Neural cell (in vitro differentiated cells): ENCODE data around the gene ANKS1A. TPM values are rescaled to one million over a fixed set of nuclear protein-coding genes. Genes with fewer than 3 reads are reported as not detected.

ENCODE experiments used
- H2AFZ ChIP-seq: fragments of 200-600, 300-800 bp; sonication (generic), shearing (Covaris generic); 2 replicates; pipeline ENCODE4 v1.6.0; 2014; ENCODE audit warnings: low read depth, mild to moderate bottlenecking, antibody characterized with exemption, low read length, moderate library complexity
- H3F3A ChIP-seq: fragments of 200-600 bp; shearing (Covaris generic); 2 replicates; pipeline ENCODE4 v1.6.1; 2016; ENCODE audit warnings: mild to moderate bottlenecking, moderate library complexity, mixed read lengths, antibody characterized with exemption, low read length; ENCODE audit not compliant: insufficient read depth, poor library complexity, severe bottlenecking
- H3K27ac ChIP-seq: fragments of 200-600, 300-800 bp; sonication (generic), shearing (Covaris generic); 2 replicates; pipeline ENCODE4 v1.5.1; 2014; ENCODE audit warnings: mild to moderate bottlenecking, low read length, moderate library complexity
- H3K27me3 ChIP-seq: fragments of 300-800, 200-600 bp; sonication (generic), shearing (Covaris generic); 2 replicates; pipeline ENCODE4 v1.6.0; 2014; ENCODE audit warnings: mild to moderate bottlenecking, low read depth, low read length, moderate library complexity; ENCODE audit not compliant: insufficient read depth
- H3K36me3 ChIP-seq: fragments of 300-800, 200-600 bp; sonication (generic), shearing (Covaris generic); 2 replicates; pipeline ENCODE4 v1.5.1; 2014; ENCODE audit warnings: mild to moderate bottlenecking, antibody characterized with exemption, low read length, moderate library complexity; ENCODE audit not compliant: insufficient read depth
- H3K4me2 ChIP-seq: fragments of 300-800, 200-600 bp; sonication (generic), shearing (Covaris generic); 2 replicates; pipeline ENCODE4 v1.6.0; 2014; ENCODE audit warnings: mild to moderate bottlenecking, low read length
- H3K4me3 ChIP-seq: fragments of 300-800, 200-600 bp; sonication (generic), shearing (Covaris generic); 2 replicates; pipeline ENCODE4 v1.5.1; 2014; ENCODE audit warnings: mild to moderate bottlenecking, low read length, moderate library complexity
- H3K79me2 ChIP-seq: fragments of 200-600 bp; shearing (Covaris generic); replicated peaks from 2 replicates; pipeline ENCODE4 v1.6.0; 2014; ENCODE audit warnings: mild to moderate bottlenecking, low read length, moderate library complexity; ENCODE audit not compliant: insufficient read depth
- H3K9ac ChIP-seq: fragments of 300-800, 200-600 bp; sonication (generic), shearing (Covaris generic); 2 replicates; pipeline ENCODE4 v1.6.1; 2016; ENCODE audit warnings: mild to moderate bottlenecking, low read length, mixed read lengths
- H3K9me2 ChIP-seq: fragments of 200-600 bp; shearing (Covaris generic); 2 replicates; pipeline ENCODE4 v1.6.1; 2016; ENCODE audit warnings: mild to moderate bottlenecking, low read length, mixed read lengths; ENCODE audit not compliant: insufficient read depth
- H3K9me3 ChIP-seq: fragments of 200-600, 300-800 bp; sonication (generic), shearing (Covaris generic); 2 replicates; pipeline ENCODE4 v1.6.1; 2016; ENCODE audit warnings: mild to moderate bottlenecking, mixed run types, low read length, moderate library complexity, mixed read lengths
- H4K20me1 ChIP-seq: fragments of 200-600 bp; shearing (Covaris generic); 2 replicates; pipeline ENCODE4 v1.6.1; 2016; ENCODE audit warnings: mild to moderate bottlenecking, mixed run types; ENCODE audit not compliant: insufficient read depth
- EP300 ChIP-seq: fragments of 450-650 bp; conservative IDR thresholded peaks from 2 replicates; pipeline ENCODE4 v1.6.1; 2014; ENCODE audit warnings: antibody characterized with exemption, mild to moderate bottlenecking, moderate library complexity; ENCODE audit not compliant: poor library complexity, severe bottlenecking
- EZH2 ChIP-seq: fragments of 200-600, 300-800 bp; shearing (Covaris generic), sonication (generic); IDR thresholded peaks from 2 replicates; pipeline ENCODE4 v1.6.1; 2014; ENCODE audit warnings: antibody characterized with exemption, low read length, borderline replicate concordance, mild to moderate bottlenecking; ENCODE audit not compliant: insufficient read depth, poor library complexity, severe bottlenecking
- MXI1 ChIP-seq: fragments of 450-650 bp; conservative IDR thresholded peaks from 2 replicates; pipeline ENCODE4 v1.6.1; 2014; ENCODE audit warnings: antibody characterized with exemption, mild to moderate bottlenecking; ENCODE audit not compliant: poor library complexity, severe bottlenecking
- POLR2AphosphoS5 ChIP-seq: IDR thresholded peaks from 2 replicates; pipeline ENCODE4 v1.6.1; 2012
- SMC3 ChIP-seq: fragments of 450-650 bp; conservative IDR thresholded peaks from 2 replicates; pipeline ENCODE4 v1.6.1; 2014; ENCODE audit warnings: antibody characterized with exemption, mild to moderate bottlenecking, moderate library complexity; ENCODE audit not compliant: poor library complexity
- TAF1 ChIP-seq: IDR thresholded peaks from 2 replicates; pipeline ENCODE4 v1.6.1; 2012; ENCODE audit warnings: low read depth
- polyA plus RNA-seq: library from polyadenylated mRNA; depleted of rRNA; stranded (reverse); fragments of >200 nt; gene quantifications from 2 replicates; pipeline ENCODE4 v1.2.3, GENCODE V29; 2014
- TF ChIP-seq, protein P1 (sequence below): fragments of 450-650 bp; IDR thresholded peaks from 2 replicates; pipeline ENCODE4 v1.5.1; 2014; ENCODE audit warnings: antibody characterized with exemption, mild to moderate bottlenecking, moderate library complexity; ENCODE audit not compliant: poor library complexity, severe bottlenecking
- TF ChIP-seq, protein P2 (sequence below): IDR thresholded peaks from 2 replicates; pipeline ENCODE4 v1.6.1; 2012; ENCODE audit warnings: borderline replicate concordance

Gene ANKS1A
- polyA plus RNA-seq, 1 donor from 2014 or later: 22.6 TPM

DNA sequence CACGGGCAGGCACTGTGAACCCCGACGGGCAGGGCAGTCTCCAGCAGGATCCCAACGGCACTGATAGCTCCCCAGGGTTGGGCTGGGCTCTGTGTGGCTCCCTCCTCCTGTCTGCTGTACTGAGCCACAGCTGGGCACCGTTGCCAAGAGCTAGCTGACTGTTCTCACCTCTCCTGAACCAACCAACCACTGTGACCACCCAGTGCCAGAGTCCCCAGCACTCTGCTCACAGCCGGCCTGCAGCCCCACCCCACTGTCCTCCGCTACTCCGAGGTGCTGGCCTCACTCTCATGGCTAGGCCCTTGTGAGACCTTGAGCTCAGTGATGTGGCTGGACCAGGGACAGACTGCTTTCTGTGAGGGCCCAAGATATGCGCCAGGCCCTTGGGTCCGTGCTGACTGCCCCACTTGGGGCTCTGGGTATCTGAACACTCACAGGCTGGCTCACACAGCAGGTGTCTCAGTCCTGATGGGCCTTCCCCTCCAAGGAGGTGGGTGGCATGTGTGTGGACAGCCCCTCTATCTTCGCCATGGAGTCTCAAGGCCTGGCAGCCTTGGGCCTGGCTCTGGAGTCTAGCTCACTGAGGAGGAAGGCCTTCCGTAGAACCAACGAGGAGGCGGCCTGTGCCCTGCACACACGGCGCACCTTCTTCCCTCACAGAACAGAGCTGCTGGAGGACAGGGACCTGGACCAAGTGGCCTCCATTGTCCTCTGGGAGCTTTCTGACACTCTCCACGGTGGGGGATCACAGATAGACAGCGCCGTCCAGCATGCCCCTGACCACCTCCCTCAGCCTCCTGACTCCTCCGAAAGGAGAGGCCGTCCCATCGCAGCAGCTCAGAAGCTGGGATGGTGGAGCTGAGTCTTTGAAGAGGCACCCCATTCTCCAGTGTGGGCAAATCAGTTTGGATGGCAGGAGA, 198.6 kb downstream of the ANKS1A start:
- Histone ChIP-seq H3K27ac (no peak overlapping the region), H3K9me3 (no peaks in the 10 kb centered on the region), H3K4me3 (no peak overlapping the region), H3K36me3 (no peaks in the 10 kb centered on the region), H2AFZ (no peak overlapping the region), H3K9me2 (no peaks in the 10 kb centered on the region), H3K4me2 (no peak overlapping the region), H3K27me3 (no peaks in the 10 kb centered on the region), H3K79me2 (no peaks in the 10 kb centered on the region), H3K9ac (no peak overlapping the region), H4K20me1 (no peaks in the 10 kb centered on the region), H3F3A (no peaks in the 10 kb centered on the region)
- TF ChIP-seq, protein P1, sequence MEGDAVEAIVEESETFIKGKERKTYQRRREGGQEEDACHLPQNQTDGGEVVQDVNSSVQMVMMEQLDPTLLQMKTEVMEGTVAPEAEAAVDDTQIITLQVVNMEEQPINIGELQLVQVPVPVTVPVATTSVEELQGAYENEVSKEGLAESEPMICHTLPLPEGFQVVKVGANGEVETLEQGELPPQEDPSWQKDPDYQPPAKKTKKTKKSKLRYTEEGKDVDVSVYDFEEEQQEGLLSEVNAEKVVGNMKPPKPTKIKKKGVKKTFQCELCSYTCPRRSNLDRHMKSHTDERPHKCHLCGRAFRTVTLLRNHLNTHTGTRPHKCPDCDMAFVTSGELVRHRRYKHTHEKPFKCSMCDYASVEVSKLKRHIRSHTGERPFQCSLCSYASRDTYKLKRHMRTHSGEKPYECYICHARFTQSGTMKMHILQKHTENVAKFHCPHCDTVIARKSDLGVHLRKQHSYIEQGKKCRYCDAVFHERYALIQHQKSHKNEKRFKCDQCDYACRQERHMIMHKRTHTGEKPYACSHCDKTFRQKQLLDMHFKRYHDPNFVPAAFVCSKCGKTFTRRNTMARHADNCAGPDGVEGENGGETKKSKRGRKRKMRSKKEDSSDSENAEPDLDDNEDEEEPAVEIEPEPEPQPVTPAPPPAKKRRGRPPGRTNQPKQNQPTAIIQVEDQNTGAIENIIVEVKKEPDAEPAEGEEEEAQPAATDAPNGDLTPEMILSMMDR: no peak
- TF ChIP-seq EZH2: no peak
- TF ChIP-seq, protein P2, sequence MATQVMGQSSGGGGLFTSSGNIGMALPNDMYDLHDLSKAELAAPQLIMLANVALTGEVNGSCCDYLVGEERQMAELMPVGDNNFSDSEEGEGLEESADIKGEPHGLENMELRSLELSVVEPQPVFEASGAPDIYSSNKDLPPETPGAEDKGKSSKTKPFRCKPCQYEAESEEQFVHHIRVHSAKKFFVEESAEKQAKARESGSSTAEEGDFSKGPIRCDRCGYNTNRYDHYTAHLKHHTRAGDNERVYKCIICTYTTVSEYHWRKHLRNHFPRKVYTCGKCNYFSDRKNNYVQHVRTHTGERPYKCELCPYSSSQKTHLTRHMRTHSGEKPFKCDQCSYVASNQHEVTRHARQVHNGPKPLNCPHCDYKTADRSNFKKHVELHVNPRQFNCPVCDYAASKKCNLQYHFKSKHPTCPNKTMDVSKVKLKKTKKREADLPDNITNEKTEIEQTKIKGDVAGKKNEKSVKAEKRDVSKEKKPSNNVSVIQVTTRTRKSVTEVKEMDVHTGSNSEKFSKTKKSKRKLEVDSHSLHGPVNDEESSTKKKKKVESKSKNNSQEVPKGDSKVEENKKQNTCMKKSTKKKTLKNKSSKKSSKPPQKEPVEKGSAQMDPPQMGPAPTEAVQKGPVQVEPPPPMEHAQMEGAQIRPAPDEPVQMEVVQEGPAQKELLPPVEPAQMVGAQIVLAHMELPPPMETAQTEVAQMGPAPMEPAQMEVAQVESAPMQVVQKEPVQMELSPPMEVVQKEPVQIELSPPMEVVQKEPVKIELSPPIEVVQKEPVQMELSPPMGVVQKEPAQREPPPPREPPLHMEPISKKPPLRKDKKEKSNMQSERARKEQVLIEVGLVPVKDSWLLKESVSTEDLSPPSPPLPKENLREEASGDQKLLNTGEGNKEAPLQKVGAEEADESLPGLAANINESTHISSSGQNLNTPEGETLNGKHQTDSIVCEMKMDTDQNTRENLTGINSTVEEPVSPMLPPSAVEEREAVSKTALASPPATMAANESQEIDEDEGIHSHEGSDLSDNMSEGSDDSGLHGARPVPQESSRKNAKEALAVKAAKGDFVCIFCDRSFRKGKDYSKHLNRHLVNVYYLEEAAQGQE: no peak
- no peak for TF ChIP-seq EP300
- TF ChIP-seq POLR2AphosphoS5: no peak
- no peak for TF ChIP-seq MXI1
- no peak for TF ChIP-seq TAF1
- no peak for TF ChIP-seq SMC3

DNA sequence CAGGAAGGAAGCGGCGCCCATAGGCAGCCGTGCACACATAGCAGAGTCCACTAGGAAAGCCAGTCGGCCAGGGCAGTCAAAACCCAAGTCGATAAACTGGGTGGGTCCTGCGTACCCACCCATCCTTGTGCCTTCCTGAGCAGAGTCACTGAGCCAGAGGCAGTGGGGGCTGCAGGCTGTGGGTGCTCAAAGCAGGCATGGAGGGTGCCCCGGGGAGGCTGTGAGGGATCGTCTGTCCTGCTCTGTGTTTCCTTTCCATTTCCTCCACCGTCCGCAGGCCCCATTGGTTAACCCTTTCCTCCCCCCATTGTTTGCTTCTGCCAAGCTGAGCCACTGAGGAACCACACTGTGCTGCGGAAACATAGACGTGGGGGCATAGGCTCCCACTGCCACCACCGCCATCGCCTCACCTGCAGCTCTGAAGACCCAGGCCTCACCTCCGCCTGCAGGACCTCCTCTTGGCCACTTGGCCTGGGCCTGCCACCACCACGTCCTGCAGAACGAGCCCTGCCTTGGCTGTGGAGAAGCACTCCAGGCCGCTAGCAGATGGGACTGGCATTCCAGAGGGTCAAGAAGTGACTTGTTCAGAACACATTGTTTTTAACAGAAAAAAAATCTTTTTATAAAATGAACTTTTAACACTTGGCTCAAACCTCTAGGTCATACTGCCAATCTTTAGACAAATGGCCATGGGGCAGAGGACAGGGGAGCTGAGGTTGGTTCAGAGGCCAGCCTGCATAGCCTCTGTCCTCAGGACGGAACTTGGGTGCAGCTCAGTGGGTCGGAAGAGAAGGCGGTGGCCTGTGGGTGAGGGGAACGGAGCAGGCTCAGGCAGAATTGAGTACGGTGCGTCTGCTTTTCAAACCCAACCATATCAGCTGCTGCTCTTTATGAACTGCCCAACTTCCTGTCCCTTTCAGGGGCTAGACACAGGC, 199.5 kb downstream of the ANKS1A start:
- no peaks in the 10 kb centered on the region for H3K27me3 ChIP-seq
- no peak overlapping the region for H3K4me3 ChIP-seq
- no peaks in the 10 kb centered on the region for H3K9me2 ChIP-seq
- H3K9me3 ChIP-seq: no peaks in the 10 kb centered on the region
- H3K27ac ChIP-seq: no peak overlapping the region
- no peak overlapping the region for H2AFZ ChIP-seq
- H3K79me2 ChIP-seq: no peaks in the 10 kb centered on the region
- H3K4me2 ChIP-seq: no peak overlapping the region
- no peaks in the 10 kb centered on the region for H4K20me1 ChIP-seq
- TF ChIP-seq TAF1: no peak
- no peak for TF ChIP-seq SMC3
- H3K36me3 ChIP-seq: no peaks in the 10 kb centered on the region
- H3F3A ChIP-seq: no peaks in the 10 kb centered on the region
- H3K9ac ChIP-seq: no peak overlapping the region
